Stimulated activated CD4-positive, alpha-beta T cell treated with anti-CD3 and anti-CD28 coated beads, Interleukin-15, amount 100 ng/mL, for 24 hours (primary cell): ENCODE results near the gene SH3GL2.

Experiments
- DNase-seq: peaks from one replicate; pipeline ENCODE4 v3.0.0-alpha.2; 2020

Gene SH3GL2

DNA sequence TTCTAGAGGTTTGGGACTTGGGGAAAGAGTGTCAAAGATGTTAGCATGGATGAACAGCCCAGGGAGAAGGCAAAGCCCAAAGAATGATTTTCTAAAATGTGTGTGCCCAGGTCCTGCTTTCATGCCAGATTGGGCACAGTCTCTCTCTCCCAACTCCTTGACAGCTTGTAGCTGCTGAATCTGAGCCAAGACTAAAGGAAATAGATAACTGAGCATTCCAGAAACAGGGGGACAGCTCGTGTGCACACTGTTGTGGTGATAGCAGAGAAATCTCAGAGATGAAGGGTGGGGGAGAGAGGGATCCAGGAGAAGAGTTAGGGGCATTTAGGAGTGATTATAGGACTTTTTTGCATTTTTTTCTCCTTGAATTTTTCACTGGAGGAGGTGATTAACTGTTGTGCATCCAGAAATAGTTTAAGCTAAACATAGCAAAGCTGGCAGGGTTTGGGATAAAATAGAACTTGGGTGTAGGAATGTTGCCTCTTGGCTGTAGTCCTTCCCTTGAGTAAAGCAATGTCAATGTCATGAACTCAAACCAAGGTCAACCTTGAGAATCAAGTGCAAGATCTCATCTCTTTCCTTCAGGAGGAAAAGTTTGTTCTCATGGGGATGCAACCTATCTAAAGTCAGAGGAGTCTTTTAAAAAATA lies 245.9 kb downstream of the SH3GL2 start:
- no peak for DNase-seq

DNA sequence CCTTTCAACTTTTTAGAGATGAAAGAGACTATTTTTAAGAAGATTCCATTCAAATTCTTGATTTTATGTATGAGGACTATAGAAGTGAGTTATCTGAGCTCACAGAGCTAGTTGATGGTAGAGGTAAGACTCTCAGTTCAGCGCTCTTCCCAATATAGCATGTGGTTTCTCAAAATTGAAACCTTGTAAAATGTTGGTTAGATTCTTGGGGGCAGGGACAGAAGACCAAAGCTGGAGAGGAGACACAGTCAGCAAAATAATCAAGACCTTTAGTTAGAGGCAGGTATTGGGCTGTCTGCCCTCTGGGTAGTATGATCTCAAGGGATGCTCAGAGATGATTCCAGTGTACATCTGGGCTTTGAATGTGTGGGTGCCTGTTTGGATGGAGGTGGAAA lies 246.4 kb downstream of the SH3GL2 start:
- DNase-seq: no peak

DNA sequence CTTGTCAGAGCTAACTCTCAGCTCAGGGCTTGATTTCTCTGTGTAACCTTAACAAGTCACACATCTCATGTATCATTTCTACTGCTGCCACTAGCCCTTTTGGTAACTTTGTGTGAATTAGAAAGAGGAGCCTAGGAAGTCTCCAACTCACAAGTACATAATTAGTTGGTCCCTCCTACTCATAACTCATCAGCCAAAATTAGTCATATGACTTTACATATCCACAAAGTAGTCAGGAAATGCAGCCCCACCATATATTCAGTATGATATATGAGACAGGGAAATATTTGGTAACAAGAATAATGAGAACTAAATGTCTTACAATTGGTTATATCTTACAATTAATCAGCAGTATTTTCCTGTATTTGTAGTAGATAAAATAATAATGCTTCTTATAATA lies 250.2 kb downstream of the SH3GL2 start:
- no peak for DNase-seq

DNA sequence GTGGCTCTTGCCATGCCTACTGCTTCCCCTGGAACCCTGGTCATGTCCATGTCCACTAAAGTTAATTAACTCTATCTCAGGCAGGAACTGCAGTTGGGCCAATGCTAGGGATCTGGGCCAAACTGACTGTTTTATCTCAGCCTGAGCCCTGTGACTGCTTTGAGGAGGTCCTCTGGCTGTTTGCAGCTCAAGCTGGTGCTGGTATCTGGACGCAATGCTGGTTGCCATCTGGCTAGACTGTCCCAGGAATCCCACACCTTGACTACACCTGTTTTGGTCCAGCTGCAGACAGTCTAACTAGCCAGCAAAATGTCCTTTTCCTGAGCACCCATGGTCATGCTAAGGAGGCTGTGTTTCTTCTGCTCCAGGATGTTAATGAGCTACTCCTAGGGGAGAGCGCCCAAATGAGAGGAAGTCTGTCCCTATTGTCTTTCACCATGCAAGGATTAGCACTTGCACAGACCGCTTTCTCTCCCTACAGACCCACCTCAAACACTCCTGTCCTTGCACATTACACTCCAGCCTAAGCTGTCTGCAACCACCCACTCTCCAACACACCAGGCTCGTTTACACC lies 251.0 kb downstream of the SH3GL2 start:
- no peak for DNase-seq

DNA sequence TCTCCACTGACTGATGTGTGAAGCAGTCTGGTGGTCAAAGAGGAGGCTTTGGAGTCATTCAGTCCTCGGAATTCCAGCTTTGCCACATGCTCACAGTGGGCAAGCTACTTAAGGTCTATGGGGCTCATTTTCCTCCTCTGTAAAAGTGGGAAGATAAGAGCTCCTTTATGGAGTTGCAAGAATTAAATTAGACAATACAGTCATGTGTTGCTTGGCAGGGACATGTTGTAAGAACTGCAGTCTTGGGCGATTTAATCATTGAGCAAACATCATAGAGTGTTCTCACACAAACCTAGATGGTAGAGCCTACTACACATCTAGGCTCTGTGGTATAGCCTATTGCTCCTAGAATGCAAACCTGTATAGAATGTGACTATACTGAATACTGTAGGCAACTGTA lies 253.9 kb downstream of the SH3GL2 start:
- no peak for DNase-seq

DNA sequence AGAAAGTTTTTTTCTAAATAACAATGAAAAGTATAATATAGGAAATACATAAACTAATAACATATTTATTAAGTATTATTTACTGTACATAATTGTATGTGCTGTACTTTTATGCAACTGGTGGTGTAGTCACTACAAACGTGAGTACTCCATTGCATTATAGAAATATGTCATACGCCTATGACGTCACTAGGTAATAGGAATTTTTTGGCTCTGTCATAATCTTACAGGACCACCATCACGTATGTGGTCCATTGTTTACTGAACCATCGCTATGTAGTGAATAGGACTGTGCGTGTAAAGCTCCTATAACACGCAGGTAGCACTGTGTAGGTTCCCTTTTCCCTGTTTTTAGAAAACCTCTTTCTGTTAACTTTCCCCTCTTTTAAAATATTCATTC lies 255.0 kb downstream of the SH3GL2 start:
- DNase-seq: no peak

DNA sequence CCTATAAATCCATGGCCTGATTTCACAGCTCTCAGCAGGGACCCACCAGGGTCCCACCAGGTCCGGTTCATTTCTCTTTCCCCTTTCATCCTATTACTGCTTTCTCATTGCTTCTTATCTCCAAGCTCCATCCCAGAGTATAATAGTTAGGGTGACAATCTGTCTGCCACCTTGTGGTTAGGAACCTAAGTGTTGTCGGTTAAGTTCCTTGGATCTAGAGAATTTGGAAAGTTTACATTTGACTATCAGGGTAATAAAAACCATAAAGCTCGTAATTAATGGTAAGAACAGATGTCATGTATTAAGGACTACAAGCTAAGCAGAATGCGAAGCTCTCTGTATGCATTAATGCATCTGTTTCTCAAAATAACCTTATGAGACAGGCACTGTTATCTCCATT lies 259.1 kb downstream of the SH3GL2 start:
- DNase-seq: no peak

DNA sequence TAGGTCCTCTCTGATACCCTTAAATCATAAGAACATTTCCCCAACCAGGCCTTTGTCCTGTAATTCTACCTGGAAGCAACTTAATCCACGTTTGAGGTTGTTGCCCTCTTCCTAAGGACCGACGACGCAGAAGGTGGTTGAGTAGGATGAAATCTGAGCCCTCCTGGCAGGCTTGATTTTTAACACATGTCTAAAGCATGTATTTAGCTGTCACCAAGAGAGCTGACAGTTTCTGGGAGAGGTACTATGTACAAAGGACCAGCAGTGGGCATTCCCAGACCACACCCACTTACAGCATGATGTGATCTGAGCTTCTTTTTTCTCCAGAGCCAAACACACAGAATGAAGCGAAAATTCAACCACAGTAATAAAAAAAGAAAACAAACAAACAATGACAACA lies 260.9 kb downstream of the SH3GL2 start:
- DNase-seq: no peak

DNA sequence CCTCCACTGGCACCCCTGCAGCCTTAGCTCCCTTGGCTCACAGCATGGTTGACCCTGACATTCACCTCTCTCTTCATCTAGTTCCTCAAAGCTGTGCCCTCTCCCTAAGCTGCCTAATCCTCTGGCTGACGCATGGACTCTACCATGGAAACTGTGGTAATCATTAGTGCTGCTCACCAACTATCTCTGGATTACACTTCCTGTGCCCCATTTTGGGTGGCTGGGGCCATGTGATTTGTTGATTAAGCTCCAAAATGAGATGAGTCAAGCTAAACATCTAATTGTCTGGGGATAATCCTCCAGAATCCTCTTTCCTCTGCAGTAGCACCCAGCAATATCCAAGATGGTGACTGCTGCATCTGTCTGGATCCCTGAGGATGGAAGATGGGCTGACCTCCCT lies 264.4 kb downstream of the SH3GL2 start:
- no peak for DNase-seq
